Heart left ventricle (tissue), 16 donors: ENCODE measurements around the gene CFAP57. TPM values are rescaled to one million over a fixed set of nuclear protein-coding genes. Genes with fewer than 3 reads are reported as not detected.

ENCODE experiments used
- ATAC-seq, 4 donors: fragments of 200-7000 bp; cut with Tn5 transposase; one replicate each; pipeline ENCODE4 v1.9.1; 2020 to 2022; ENCODE audit warnings: moderate library complexity in 4 of 4, mild to moderate bottlenecking in 3 of 4, moderate number of reproducible peaks in 1 of 4
- DNase-seq, 5 donors: peaks; one replicate each; pipeline ENCODE4 v3.0.0-alpha.2; 2020
- H3K27ac ChIP-seq, 12 donors: fragments of 200-600 bp; sonication (generic) in 4 of 12; one replicate each; pipeline versions ENCODE4 v1.5.0 to v1.8.0; 2016 to 2022; ENCODE audit warnings: mild to moderate bottlenecking in 2 of 12
- H3K27me3 ChIP-seq, 9 donors: fragments of 200-600 bp; sonication (generic) in 2 of 9; one replicate each; pipeline versions ENCODE4 v1.5.1 to v1.8.0; 2016 to 2022; ENCODE audit warnings: mild to moderate bottlenecking in 3 of 9
- H3K36me3 ChIP-seq, 9 donors: fragments of 200-600 bp; sonication (generic) in 2 of 9; one replicate each; pipeline versions ENCODE4 v1.5.0 to v1.8.0; 2018 to 2022; ENCODE audit warnings: mild to moderate bottlenecking in 2 of 9
- H3K4me1 ChIP-seq, 12 donors: fragments of 200-600 bp; sonication (generic) in 4 of 12; one replicate each; pipeline versions ENCODE4 v1.5.0 to v1.8.0; 2016 to 2022; ENCODE audit warnings: mild to moderate bottlenecking in 3 of 12
- H3K4me3 ChIP-seq, 12 donors: fragments of 200-600 bp; sonication (generic) in 4 of 12; one replicate each; pipeline versions ENCODE4 v1.5.0 to v1.8.0; 2017 to 2022; ENCODE audit warnings: mild to moderate bottlenecking in 9 of 12, moderate library complexity in 4 of 12
- H3K9me3 ChIP-seq, 12 donors: fragments of 200-600 bp; sonication (generic) in 4 of 12; one replicate each; pipeline versions ENCODE4 v1.5.0 to v1.8.0; 2016 to 2022; ENCODE audit warnings: mild to moderate bottlenecking in 1 of 12
- CTCF ChIP-seq, 12 donors: fragments of 200-600 bp; sonication (generic) in 4 of 12; IDR thresholded peaks; one replicate each; pipeline versions ENCODE4 v1.5.0 to v1.8.0; 2018 to 2022; ENCODE audit warnings: antibody characterized with exemption in 12 of 12, mild to moderate bottlenecking in 5 of 12
- POLR2A ChIP-seq, 2 donors: fragments of 450-650 bp; IDR thresholded peaks; one replicate each; pipeline ENCODE4 v1.6.1; 2017; ENCODE audit warnings: antibody characterized with exemption in 2 of 2, mild to moderate bottlenecking in 2 of 2, moderate library complexity in 2 of 2
- WGBS, 4 donors: extraction: QIAGEN DNeasy Blood & Tissue Kit in 2 of 4; methylation state at CpG; one replicate each; pipeline versions ENCODE4 v1.1.5 to v1.1.7; 2013 to 2018; 5-methylcytosine and 5-hydroxymethylcytosine counted together
- intact Hi-C, 10 donors: fragments of 100-400 bp; cut with DNase I; formaldehyde crosslinking; loops; one replicate each; pipeline versions ENCODE4 v1.11.1 to v1.14.2; 2022
- polyA plus RNA-seq, 2 donors: library from polyadenylated mRNA; stranded (reverse); fragments of 200-250 nt; gene quantifications; one replicate each; pipeline ENCODE4 v1.2.3, GENCODE V29; 2013
- total RNA-seq, 9 donors: library from RNA; depleted of rRNA in 2 of 9; stranded (reverse); fragments of >200 nt in 2 of 9; fragmentation: NEBNext Ultra II Directional in 3 of 9; extraction: Animal tissue kit (Norgen Biotek cat#: 25700) in 3 of 9; gene quantifications; one replicate each; pipeline versions ENCODE4 v1.1.0 to v1.2.4, GENCODE V29; 2016 to 2023
- donor health status: ischemic (EF 13 %, LVEDD 7.1; RV severe dilation, severe dysfunction).
- donor health status: healthy with polysubstance abuse.
- donor health status: DM: no; HTN: yes; CAD: no.
- donor health status: DM: no; HTN: no; CAD: no.
- donor health status: ischemic (EF 25% LVEDD 6.9; RV normal size, moderate dysfunction).
- donor health status: ischemic (EF 25% LVEDD 5.7; RV mildly dilated, moderate dysfunction).
- donor health status: healthy.
- donor health status: DM: yes; HTN: yes; CAD: no.
- donor health status: ischemic (EF 35%, LVEDD 5.7; RV mildly dilated, moderate dysfunction).
- donor health status: nonischemic (EF 11% LVEDD 7.7; RV severe dilation, severe dysfunction).
- donor health status: DM: yes; HTN: yes; CAD: no.
- donor health status: PGD.
- donor health status: ischemic (EF 29% LVEDD 5.4; RV normal size, mild dysfunction).
- donor health status: nonischemic (EF 23%, LVEDD 6.1; RV moderate dilation, normal function).

Gene CFAP57
- total and polyA plus RNA-seq, 11 donors: 0.07 to 0.34 (median 0.13) TPM; not detected in 5

DNA sequence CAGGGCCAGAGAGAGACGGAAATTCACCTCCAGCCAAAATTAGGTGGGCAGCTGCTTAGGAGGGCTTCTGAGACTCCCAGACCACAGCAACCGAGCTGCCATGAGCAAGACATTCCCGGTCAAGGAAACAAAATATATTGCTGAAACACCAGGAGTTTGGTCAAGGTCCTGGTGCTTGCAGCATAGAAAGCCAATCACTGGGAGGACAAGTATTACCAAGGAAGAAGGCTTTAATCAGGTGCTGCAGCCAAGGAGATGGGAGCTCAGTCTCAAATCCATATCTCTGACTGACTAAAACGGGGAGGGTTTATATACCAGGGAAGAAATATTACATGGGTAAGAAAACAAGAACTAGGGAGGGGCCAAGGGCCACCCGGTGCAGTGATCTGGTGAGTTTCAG, 78.9 kb downstream of the CFAP57 start:
- WGBS, 4 donors: 89 to 92% (median 90%) methylated on average over 5 of the region's 5 CpGs
- H3K27ac ChIP-seq: no peak overlapping the region
- no peaks in the 10 kb centered on the region for H3K27me3 ChIP-seq
- DNase-seq (no peak), ATAC-seq (no peak)
- TF ChIP-seq POLR2A (IDR thresholded peaks at IDR 0.05) (no peak), CTCF (IDR thresholded peaks at IDR 0.05) (no peak)
- intact Hi-C loops: no loop called here
- H3K9me3 ChIP-seq: peaks cover 0 to 4% (median 0%) of the 10 kb centered on the region in 12 donors
- peaks cover 0 to 11% (median 0%) of the 10 kb centered on the region in 12 donors for H3K4me1 ChIP-seq
- no peaks in the 10 kb centered on the region for H3K36me3 ChIP-seq
- no peak overlapping the region for H3K4me3 ChIP-seq

DNA sequence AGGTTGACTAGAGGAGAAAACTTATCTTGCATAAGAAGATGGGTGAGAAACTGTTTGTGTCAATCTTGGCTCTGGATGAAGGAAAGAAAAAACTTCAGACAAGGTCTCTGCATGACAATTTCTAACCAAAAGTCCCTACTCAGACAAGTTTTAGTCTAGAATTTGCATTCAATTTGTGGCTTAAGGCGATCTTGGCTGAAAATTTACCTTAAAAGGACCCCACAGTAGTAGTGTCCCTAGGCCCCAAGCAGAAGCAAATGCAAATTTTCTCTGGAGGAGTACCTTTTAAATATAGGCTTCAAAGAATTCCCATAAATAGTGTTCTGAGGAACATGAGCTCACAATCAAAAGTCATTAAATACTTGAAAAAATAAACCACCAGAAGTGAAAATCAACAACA, 80.1 kb downstream of the CFAP57 start:
- Histone ChIP-seq H3K9me3 (peaks cover 0 to 3% (median 0%) of the 10 kb centered on the region in 12 donors), H3K4me3 (no peak overlapping the region), H3K27ac (no peak overlapping the region), H3K4me1 (peaks cover 0 to 21% (median 0%) of the 10 kb centered on the region in 12 donors), H3K27me3 (no peaks in the 10 kb centered on the region), H3K36me3 (no peaks in the 10 kb centered on the region)
- no peak for TF ChIP-seq POLR2A (IDR thresholded peaks at IDR 0.05)
- TF ChIP-seq CTCF (IDR thresholded peaks at IDR 0.05): no peak
- intact Hi-C loops: no loop called here
- DNase-seq: no peak
- ATAC-seq: no peak
- 89 to 95% (median 92%) methylated on average over 1 of the region's 1 CpG for WGBS, 4 donors

DNA sequence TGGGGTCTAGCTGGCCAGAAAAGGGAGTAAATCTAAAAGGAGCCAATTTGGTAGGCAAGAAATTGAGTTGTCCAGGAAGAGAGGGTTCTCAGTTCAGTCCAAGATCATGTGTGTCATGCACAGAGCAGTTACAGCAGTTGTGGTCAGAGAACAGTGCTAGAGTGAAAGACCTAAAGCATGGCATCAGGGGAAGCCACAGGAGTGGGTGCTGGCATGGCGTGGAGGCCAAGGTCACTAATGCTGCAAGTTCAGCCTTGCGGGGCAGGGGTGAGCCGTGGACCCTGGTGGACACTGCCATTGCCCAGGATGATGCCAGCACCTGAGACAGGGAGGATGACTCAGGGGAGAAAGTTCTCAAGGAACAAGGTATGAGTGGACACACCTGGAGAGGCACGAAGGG, 81.0 kb downstream of the CFAP57 start:
- no peak for ATAC-seq
- TF ChIP-seq POLR2A (IDR thresholded peaks at IDR 0.05) (no peak), CTCF (IDR thresholded peaks at IDR 0.05) (no peak)
- WGBS, 4 donors: 88 to 94% (median 93%) methylated on average over 4 of the region's 4 CpGs
- peaks cover 0 to 21% (median 0%) of the 10 kb centered on the region in 12 donors for H3K4me1 ChIP-seq
- no peaks in the 10 kb centered on the region for H3K9me3 ChIP-seq
- no peak for DNase-seq
- no peaks in the 10 kb centered on the region for H3K27me3 ChIP-seq
- no peak overlapping the region for H3K27ac ChIP-seq
- intact Hi-C loops: no loop called here
- H3K36me3 ChIP-seq: no peaks in the 10 kb centered on the region
- no peak overlapping the region for H3K4me3 ChIP-seq

DNA sequence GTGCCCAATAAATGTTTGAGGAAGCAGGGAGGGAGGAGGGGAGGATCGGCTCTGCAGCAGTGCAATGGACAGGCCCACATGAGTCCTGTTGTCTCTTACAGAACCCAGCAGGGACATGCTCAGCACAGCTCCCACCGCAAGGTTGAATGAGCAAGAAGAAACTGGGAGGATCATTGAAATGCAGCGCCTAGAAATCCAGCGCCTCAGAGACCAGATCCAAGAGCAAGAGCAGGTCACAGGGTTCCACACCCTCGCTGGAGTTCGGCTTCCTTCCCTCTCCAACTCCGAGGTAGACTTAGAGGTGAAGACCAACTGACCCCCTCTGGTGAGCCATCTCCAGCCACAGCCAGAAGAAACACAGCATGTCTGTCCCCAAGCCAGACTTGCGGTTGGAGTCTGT, 81.7 kb downstream of the CFAP57 start:
- Histone ChIP-seq H3K4me3 (no peak overlapping the region), H3K27me3 (no peaks in the 10 kb centered on the region), H3K9me3 (no peaks in the 10 kb centered on the region), H3K4me1 (peaks cover 0 to 21% (median 0%) of the 10 kb centered on the region in 12 donors), H3K36me3 (no peaks in the 10 kb centered on the region), H3K27ac (no peak overlapping the region)
- ATAC-seq (no peak), DNase-seq (no peak)
- 80 to 97% (median 85%) methylated on average over 6 to 8 of the region's 8 CpGs for WGBS, 4 donors
- TF ChIP-seq CTCF (IDR thresholded peaks at IDR 0.05) (no peak), POLR2A (IDR thresholded peaks at IDR 0.05) (no peak)
- intact Hi-C loops: no loop called here
